NB4 (cell line): ENCODE measurements around the gene BCL11A.

ENCODE experiments used
- DNase-seq: peaks from one replicate; pipeline ENCODE4 v3.0.0; 2010; ENCODE audit warnings: low read depth
- H3K4me3 ChIP-seq: one replicate; pipeline ENCODE4 v1.5.1; 2011; ENCODE audit warnings: mild to moderate bottlenecking, low read depth, low read length, moderate library complexity
- MYC ChIP-seq: IDR thresholded peaks from 2 replicates; pipeline ENCODE4 v1.6.1; 2011; ENCODE audit warnings: low read depth, low read length
- POLR2A ChIP-seq: IDR thresholded peaks from 2 replicates; pipeline ENCODE4 v1.6.1; 2011; ENCODE audit warnings: mild to moderate bottlenecking; ENCODE audit not compliant: insufficient read length; ENCODE audit errors: extremely low read depth
- TF ChIP-seq, protein P1 (sequence below): IDR thresholded peaks from 2 replicates; pipeline ENCODE4 v1.6.1; 2011; ENCODE audit warnings: low read depth, low read length
- TF ChIP-seq, protein P2 (sequence below): IDR thresholded peaks from one replicate; pipeline ENCODE4 v1.5.1; 2012; ENCODE audit warnings: low read depth, low read length

Gene BCL11A

DNA sequence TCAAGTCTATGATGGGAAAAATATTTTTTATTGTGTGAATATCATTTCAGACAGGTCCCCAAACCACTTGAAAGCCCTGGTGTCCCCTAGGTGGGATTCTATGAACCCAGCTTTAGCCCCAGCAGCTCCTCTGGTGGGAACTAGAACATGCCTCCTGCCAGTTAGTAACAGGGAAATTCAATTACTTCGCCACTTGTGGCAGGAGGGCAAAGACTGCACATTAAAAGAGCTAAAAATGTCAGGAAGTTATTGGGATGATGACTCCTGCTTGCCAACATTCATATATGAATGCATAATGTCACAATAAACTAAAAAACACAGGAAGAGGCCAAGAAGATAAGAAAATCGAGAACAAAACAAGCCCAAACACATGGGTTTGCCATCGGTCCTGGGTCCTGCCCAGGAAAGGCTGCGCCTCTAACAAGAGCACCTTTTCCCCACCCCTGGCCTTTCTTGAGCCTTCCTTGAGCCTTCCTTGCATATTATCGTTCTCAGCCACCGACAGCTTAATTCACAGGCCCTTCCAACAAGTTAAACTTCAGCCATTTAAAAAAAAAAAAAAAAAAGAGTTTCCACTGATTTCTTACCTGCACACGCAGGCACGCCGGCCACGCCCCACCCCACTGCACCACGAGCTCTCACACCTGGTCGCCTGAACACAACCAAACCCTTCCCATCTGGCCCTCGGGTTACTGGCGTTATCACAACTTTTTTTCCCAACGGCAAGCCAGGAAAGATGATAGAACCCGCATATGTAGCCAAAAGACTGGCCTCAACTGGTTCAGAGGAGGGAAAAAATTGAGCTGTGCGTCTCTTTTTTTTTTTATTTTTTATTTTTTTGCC, 23.4 kb downstream of the BCL11A start:
- no peak overlapping the region for H3K4me3 ChIP-seq
- DNase-seq = no peak
- TF ChIP-seq POLR2A = no peak
- TF ChIP-seq, protein P1, sequence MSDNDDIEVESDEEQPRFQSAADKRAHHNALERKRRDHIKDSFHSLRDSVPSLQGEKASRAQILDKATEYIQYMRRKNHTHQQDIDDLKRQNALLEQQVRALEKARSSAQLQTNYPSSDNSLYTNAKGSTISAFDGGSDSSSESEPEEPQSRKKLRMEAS = no peak
- TF ChIP-seq, protein P2, sequence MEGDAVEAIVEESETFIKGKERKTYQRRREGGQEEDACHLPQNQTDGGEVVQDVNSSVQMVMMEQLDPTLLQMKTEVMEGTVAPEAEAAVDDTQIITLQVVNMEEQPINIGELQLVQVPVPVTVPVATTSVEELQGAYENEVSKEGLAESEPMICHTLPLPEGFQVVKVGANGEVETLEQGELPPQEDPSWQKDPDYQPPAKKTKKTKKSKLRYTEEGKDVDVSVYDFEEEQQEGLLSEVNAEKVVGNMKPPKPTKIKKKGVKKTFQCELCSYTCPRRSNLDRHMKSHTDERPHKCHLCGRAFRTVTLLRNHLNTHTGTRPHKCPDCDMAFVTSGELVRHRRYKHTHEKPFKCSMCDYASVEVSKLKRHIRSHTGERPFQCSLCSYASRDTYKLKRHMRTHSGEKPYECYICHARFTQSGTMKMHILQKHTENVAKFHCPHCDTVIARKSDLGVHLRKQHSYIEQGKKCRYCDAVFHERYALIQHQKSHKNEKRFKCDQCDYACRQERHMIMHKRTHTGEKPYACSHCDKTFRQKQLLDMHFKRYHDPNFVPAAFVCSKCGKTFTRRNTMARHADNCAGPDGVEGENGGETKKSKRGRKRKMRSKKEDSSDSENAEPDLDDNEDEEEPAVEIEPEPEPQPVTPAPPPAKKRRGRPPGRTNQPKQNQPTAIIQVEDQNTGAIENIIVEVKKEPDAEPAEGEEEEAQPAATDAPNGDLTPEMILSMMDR = no peak
- TF ChIP-seq MYC = no peak

DNA sequence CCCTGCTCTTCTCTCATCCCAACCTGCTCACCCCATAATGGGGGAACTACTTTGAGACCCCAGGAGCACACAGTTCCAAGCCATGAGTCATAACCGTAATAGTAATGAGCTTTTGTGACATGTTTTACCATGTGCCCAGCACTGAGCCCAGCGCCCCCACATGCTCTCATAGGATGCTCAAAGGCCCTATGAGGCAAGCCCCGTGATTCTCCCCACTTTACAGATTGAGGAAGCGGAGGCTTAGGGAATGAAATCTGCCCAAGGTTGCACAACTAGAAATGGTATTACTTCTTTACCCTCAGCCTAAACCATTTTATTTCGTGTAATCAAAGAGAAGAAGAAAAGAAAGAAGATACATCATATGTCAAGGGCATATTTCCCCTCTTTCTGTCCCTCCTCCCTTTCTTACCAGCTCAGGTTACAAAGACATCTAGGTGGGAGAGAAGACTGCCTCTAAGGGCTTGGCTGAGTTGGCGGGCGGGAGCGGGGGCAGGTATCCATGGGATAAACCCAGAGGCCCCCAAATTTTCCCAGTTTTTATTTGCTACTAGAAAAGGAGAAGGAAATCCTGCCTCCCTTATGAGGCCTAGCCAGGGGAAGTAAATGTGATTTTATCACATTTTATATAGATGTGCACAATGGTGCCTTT, 24.2 kb downstream of the BCL11A start:
- TF ChIP-seq MYC = no peak
- TF ChIP-seq, protein P1 = no peak
- TF ChIP-seq, protein P2 = no peak
- no peak for TF ChIP-seq POLR2A
- no peak overlapping the region for H3K4me3 ChIP-seq
- peak; percentile 46 for DNase-seq

DNA sequence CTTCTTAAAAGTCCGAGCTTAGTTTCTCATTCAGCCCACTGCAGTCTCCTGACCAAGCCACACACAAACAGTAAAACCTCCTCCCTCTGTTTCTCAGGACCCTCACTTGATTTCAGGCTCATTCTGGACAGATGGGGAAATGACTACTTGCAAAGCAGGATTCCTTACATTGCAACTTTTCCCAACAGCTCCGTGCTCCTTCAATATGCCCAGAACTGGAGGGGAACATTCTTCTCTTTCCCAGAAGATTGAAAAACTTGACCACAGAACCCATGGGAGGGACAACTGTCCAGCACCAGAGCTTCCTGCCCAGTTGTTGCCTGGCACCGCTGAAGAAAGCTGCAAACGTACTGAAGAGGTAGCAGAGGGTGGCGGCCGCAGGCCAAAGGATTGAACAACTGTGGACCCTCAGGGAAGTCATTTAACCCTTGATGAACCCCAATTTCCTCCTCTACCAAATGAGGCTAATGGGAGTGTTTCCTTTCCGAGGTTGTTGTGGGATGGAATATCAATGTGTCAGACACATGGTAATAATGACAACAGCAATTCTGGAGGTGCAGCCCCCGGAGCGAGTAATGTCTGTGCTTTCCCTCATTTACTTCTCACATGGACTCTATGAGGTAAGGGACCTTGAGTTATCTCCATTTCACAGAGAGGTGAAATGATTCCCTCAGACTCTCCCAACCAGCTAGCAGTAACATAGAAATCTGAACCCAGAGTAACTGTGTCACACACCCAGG, 25.0 kb downstream of the BCL11A start:
- no peak overlapping the region for H3K4me3 ChIP-seq
- TF ChIP-seq MYC = no peak
- TF ChIP-seq POLR2A = no peak
- TF ChIP-seq, protein P1 = no peak
- DNase-seq = no peak

DNA sequence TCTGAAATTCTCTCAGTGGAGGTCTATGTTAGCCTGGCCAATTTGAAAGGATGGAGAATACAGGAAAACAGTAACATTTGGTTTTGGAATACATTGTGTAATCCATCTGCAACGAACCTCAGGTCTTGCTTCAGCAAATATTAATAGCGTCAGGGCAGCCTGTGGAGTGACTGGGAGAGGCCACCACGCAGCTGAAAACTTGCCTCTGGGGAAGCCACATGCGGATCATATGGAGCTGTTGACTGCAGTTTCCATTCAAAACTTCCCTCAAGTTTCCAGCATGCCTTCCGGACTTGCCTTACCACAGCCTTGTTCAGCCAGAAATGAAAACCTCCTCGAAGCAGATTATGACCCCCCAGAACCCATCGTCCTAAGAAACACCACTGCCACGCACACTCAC, 25.7 kb downstream of the BCL11A start:
- peak; percentile 32 for DNase-seq
- no peak overlapping the region for H3K4me3 ChIP-seq
- TF ChIP-seq, protein P1 = no peak

DNA sequence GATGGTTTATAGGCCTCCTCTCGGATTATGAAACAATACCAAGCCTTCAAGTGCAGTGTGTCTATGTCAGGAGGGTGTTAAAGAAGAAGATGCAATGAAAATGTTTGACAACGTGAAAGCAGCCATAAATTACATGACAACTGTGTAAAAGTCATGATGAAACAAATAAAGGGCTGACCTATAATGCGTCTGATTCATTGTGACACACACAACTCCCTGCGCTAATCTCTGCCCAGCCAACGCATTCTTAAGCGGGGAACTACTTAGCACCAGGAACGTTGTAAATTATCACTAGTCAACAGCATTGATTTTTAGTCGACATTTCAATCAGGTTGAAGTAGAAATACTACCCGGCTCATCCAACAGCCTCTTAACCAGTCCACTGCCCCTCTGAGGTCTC, 26.8 kb downstream of the BCL11A start:
- TF ChIP-seq POLR2A (no peak), MYC (no peak)
- TF ChIP-seq, protein P1 = no peak
- TF ChIP-seq, protein P2 = no peak
- no peak overlapping the region for H3K4me3 ChIP-seq
- no peak for DNase-seq

DNA sequence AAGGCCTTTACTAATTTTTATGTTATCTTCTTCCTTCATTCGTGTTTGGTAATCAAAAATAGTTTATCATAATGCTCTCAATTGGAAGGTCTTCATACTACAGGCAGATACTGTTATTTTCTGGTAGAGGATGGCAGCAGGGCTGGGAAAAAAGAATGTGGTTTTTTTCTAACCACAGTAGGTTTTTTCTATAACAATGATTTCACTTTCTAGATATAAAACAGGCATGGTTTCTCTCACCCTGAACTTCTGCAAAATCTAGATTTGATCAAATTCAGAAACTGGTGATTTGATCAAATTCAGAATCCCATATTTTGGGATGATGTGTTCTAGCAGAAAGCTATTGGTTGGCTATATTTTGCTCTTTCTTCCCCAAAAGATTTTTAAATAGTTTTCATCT, 27.6 kb downstream of the BCL11A start:
- TF ChIP-seq, protein P2 = no peak
- no peak for TF ChIP-seq MYC
- TF ChIP-seq, protein P1 = no peak
- no peak for TF ChIP-seq POLR2A
- DNase-seq = no peak
- H3K4me3 ChIP-seq = no peak overlapping the region
